Measurements from ENCODE around the gene SHANK3.

The SHANK3 gene

DNA sequence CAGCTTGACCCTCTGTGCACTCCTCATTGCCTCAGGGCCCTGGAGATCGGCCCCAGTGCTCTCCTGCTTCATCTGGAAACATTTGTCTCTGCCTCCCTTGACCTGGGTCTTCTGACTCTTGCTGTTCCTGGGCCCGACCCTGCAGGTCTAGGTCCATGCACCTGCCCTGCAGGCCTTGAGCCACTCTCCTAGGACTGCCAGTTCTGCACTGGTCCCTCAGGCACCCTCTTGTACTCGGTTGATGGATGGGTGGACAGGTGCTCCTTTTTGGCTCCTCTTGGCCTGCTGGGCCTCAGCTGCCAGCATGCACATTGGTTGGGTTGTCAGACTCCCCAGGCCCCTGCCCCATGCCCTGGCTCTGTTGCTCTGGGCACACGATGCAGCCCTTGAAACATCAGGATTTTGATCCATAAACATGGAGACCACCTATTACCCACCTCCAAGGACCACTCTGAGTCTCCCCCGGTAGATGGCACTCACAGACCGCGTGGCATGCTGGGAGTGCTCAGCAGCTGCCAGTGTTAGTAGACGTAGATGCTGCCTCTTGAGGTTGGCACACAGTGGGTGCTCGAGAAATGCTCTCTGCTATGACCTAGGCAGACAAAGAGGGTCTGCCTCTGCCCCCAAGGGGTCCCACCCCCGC lies 45.2 kb downstream of the SHANK3 start:
- TF ChIP-seq CREB1 (IDR thresholded peaks at IDR 0.05; ENCODE audit: low read depth) (no peak), FOXM1 (IDR thresholded peaks at IDR 0.05; ENCODE audit: borderline replicate concordance, low read depth) (no peak), YY1 (IDR thresholded peaks at IDR 0.05; ENCODE audit: low read depth) (no peak), NFIC (IDR thresholded peaks at IDR 0.05) (no peak), CEBPB (IDR thresholded peaks at IDR 0.05) (no peak), RAD21 (IDR thresholded peaks at IDR 0.05; ENCODE audit: low read depth) (no peak), REST (IDR thresholded peaks at IDR 0.05; ENCODE audit: low read depth) (no peak), ZBTB7A (IDR thresholded peaks at IDR 0.05; ENCODE audit: low read depth) (no peak), TAF1 (IDR thresholded peaks at IDR 0.05; ENCODE audit: low read depth) (no peak), EP300 (IDR thresholded peaks at IDR 0.05; ENCODE audit: borderline replicate concordance) (no peak), TEAD4 (IDR thresholded peaks at IDR 0.05) (no peak), EGR1 (IDR thresholded peaks at IDR 0.05) (no peak), MAX (IDR thresholded peaks at IDR 0.05) (no peak), TCF12 (IDR thresholded peaks at IDR 0.05; ENCODE audit: low read depth) (no peak)
- TF ChIP-seq, protein P1, sequence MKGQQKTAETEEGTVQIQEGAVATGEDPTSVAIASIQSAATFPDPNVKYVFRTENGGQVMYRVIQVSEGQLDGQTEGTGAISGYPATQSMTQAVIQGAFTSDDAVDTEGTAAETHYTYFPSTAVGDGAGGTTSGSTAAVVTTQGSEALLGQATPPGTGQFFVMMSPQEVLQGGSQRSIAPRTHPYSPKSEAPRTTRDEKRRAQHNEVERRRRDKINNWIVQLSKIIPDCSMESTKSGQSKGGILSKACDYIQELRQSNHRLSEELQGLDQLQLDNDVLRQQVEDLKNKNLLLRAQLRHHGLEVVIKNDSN (IDR thresholded peaks at IDR 0.05): no peak

DNA sequence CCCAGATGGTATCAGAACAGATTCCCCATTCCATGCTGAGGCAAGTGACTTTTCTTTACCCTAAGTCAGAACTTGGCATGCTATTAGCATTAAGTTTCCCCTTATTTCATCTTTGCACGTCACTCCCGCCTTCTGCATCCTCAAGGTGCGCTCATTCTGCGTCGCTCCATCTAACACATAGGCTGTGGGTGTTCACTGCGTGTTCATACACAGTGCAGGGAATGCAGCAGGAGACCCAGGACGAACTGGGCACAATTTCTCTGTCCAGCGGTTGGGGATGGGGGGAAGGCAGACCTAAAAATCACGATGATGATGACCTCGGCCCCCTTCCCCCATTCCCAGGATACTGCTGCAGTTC lies 45.7 kb downstream of the SHANK3 start:
- TF ChIP-seq NFIC (IDR thresholded peaks at IDR 0.05): no peak
- TF ChIP-seq CEBPB (IDR thresholded peaks at IDR 0.05): no peak
- no peak for TF ChIP-seq REST (IDR thresholded peaks at IDR 0.05; ENCODE audit: low read depth)
- no peak for TF ChIP-seq RAD21 (IDR thresholded peaks at IDR 0.05; ENCODE audit: low read depth)
- TF ChIP-seq, protein P1 (IDR thresholded peaks at IDR 0.05): no peak
- no peak for TF ChIP-seq EGR1 (IDR thresholded peaks at IDR 0.05)
- TF ChIP-seq ZBTB7A (IDR thresholded peaks at IDR 0.05; ENCODE audit: low read depth): no peak
- no peak for TF ChIP-seq TEAD4 (IDR thresholded peaks at IDR 0.05)
- no peak for TF ChIP-seq FOXM1 (IDR thresholded peaks at IDR 0.05; ENCODE audit: borderline replicate concordance, low read depth)
- no peak for TF ChIP-seq TCF12 (IDR thresholded peaks at IDR 0.05; ENCODE audit: low read depth)
- TF ChIP-seq CREB1 (IDR thresholded peaks at IDR 0.05; ENCODE audit: low read depth): no peak
- no peak for TF ChIP-seq TAF1 (IDR thresholded peaks at IDR 0.05; ENCODE audit: low read depth)
- TF ChIP-seq MAX (IDR thresholded peaks at IDR 0.05): no peak
- no peak for TF ChIP-seq YY1 (IDR thresholded peaks at IDR 0.05; ENCODE audit: low read depth)
- TF ChIP-seq EP300 (IDR thresholded peaks at IDR 0.05; ENCODE audit: borderline replicate concordance): no peak

- TF ChIP-seq, protein P1 (IDR thresholded peaks at IDR 0.05): no peak
- TF ChIP-seq CREB1 (IDR thresholded peaks at IDR 0.05; ENCODE audit: low read depth): no peak
- no peak for TF ChIP-seq YY1 (IDR thresholded peaks at IDR 0.05; ENCODE audit: low read depth)
- TF ChIP-seq NFIC (IDR thresholded peaks at IDR 0.05): no peak
- TF ChIP-seq EP300 (IDR thresholded peaks at IDR 0.05; ENCODE audit: borderline replicate concordance): no peak
- TF ChIP-seq REST (IDR thresholded peaks at IDR 0.05; ENCODE audit: low read depth): no peak
- TF ChIP-seq EGR1 (IDR thresholded peaks at IDR 0.05): no peak
- TF ChIP-seq ZBTB7A (IDR thresholded peaks at IDR 0.05; ENCODE audit: low read depth): no peak
- no peak for TF ChIP-seq TCF12 (IDR thresholded peaks at IDR 0.05; ENCODE audit: low read depth)
- no peak for TF ChIP-seq TEAD4 (IDR thresholded peaks at IDR 0.05)
- TF ChIP-seq MAX (IDR thresholded peaks at IDR 0.05): no peak
- no peak for TF ChIP-seq RAD21 (IDR thresholded peaks at IDR 0.05; ENCODE audit: low read depth)
- no peak for TF ChIP-seq FOXM1 (IDR thresholded peaks at IDR 0.05; ENCODE audit: borderline replicate concordance, low read depth)
- TF ChIP-seq CEBPB (IDR thresholded peaks at IDR 0.05): no peak
- no peak for TF ChIP-seq TAF1 (IDR thresholded peaks at IDR 0.05; ENCODE audit: low read depth)
Observed at GRCh38 chr22:50719814-50720300, 47.2 kb downstream of the SHANK3 start.

All from Ishikawa (cell line).